HL-60 (cell line): ENCODE data around the gene FSTL5.

Experiments
- DNase-seq, 2 experiments: peaks; one replicate each; pipeline ENCODE4 v3.0.0-alpha.2; 2010 to 2020; ENCODE audit warnings: low read depth in 1 of 2, low spot score in 1 of 2
- H3K27ac ChIP-seq: fragments of 250-450 bp; sonication (Bioruptor Pico); replicated peaks from 2 replicates; pipeline ENCODE4 v1.5.1; 2020; ENCODE audit warnings: mild to moderate bottlenecking, moderate library complexity
- H3K27me3 ChIP-seq: fragments of 250-450 bp; sonication (Bioruptor Pico); 2 replicates; pipeline ENCODE4 v1.5.1; 2021; ENCODE audit warnings: mild to moderate bottlenecking, moderate library complexity; ENCODE audit not compliant: insufficient read depth, poor library complexity, severe bottlenecking
- H3K4me3 ChIP-seq: replicated peaks from 2 replicates; pipeline ENCODE4 v1.5.1; 2011; ENCODE audit warnings: mild to moderate bottlenecking, control low read depth, low read length; ENCODE audit not compliant: insufficient read depth
- CTCF ChIP-seq: IDR thresholded peaks from one replicate; pipeline ENCODE4 v1.5.1; 2011; ENCODE audit warnings: low read length, control low read depth, inconsistent platforms; ENCODE audit not compliant: insufficient read depth
- GABPA ChIP-seq: IDR thresholded peaks from 2 replicates; pipeline ENCODE4 v1.6.1; 2012; ENCODE audit warnings: low read depth
- POLR2AphosphoS5 ChIP-seq: IDR thresholded peaks from 2 replicates; pipeline ENCODE4 v1.6.1; 2012; ENCODE audit warnings: low read depth
- REST ChIP-seq: IDR thresholded peaks from 2 replicates; pipeline ENCODE4 v1.6.1; 2012; ENCODE audit warnings: low read depth; ENCODE audit not compliant: insufficient replicate concordance
- SPI1 ChIP-seq: IDR thresholded peaks from 2 replicates; pipeline ENCODE4 v1.6.1; 2012; ENCODE audit warnings: low read depth, mild to moderate bottlenecking, borderline replicate concordance

The FSTL5 gene

DNA sequence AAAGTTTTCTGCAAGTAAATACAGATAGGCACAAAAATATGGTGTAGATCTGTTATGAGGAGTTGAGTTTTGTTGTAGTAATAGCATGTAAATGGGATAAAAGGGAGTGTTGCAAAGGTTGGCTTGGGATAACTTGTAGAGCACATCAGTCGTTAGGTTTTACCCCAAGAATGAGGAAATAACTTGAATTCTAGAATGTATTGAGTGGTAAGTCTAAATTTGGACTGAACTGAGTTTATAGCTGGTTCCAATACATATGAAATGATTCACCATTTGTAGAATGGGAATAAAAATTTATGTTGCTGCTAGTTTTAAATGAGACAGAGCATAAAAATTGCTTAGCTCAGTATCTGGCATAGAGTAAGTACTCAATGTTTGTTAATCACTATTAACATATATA is 719.2 kb downstream of the FSTL5 start:
- Histone ChIP-seq H3K27ac (no peak overlapping the region), H3K4me3 (no peak overlapping the region), H3K27me3 (no peaks in the 10 kb centered on the region)
- no peak for TF ChIP-seq GABPA
- TF ChIP-seq CTCF: no peak
- no peak for TF ChIP-seq REST
- TF ChIP-seq POLR2AphosphoS5: no peak
- no peak for TF ChIP-seq SPI1
- DNase-seq: no peak

- no peak for DNase-seq
- H3K4me3 ChIP-seq: no peak overlapping the region
- H3K27ac ChIP-seq: no peak overlapping the region
- TF ChIP-seq CTCF (no peak), REST (no peak), GABPA (no peak), POLR2AphosphoS5 (no peak), SPI1 (no peak)
- H3K27me3 ChIP-seq: no peaks in the 10 kb centered on the region
Observed at GRCh38 chr4:161442921-161443320, 720.9 kb downstream of the FSTL5 start.

- no peak for TF ChIP-seq GABPA
- no peak for TF ChIP-seq POLR2AphosphoS5
- TF ChIP-seq CTCF: no peak
- TF ChIP-seq SPI1: no peak
- TF ChIP-seq REST: no peak
- H3K27ac ChIP-seq: no peak overlapping the region
- no peaks in the 10 kb centered on the region for H3K27me3 ChIP-seq
- H3K4me3 ChIP-seq: no peak overlapping the region
- no peak for DNase-seq
Observed at GRCh38 chr4:161438096-161438495, 725.7 kb downstream of the FSTL5 start.
